ENCODE results near the gene ABTB2. TPM values are rescaled to one million over a fixed set of nuclear protein-coding genes. Genes with fewer than 3 reads are reported as not detected.

The ABTB2 gene
- total RNA-seq, 1 donor from 2014 or later = 0.13 TPM

DNA sequence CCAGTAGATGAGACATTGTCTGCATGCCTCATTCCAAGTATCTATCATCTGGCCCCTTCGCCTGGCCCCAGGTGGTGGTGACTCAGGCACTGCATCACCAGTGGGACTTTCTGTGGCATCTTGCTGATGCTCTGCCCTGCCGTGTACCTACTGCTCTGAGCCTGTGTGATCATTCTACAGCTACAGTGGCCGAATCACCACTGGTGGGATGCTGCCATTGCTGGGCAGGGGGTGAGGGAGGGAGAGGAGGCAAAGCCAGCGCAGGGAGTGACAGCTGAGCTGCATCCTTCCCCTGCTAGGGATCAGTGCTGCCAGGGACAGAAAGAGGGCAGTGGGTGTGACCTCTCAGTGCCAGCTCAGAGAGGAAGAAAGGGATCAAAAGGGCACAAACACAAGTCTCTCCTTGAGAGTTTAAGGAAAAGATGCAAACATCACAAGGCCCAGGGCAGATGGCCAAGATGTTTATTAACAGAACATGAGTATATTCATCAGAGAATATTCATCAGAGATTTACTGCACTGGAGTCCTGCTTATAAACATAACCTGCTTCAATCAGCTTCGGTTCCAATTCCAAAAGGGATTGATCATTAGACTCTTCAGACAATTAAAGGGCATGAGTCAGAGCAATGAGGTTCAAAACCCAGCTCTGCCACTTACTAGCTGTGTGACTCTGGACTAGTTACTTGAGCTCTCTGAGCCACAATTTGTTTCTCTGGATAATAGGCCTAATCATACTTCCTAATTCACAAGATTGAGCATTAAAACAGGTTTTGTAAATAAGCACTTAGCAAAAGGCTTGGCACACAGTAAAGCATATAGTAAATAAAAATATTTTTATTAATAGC lies 142.6 kb downstream of the ABTB2 start:
- no peak for DNase-seq (ENCODE audit: low read depth in 2 of 2)

DNA sequence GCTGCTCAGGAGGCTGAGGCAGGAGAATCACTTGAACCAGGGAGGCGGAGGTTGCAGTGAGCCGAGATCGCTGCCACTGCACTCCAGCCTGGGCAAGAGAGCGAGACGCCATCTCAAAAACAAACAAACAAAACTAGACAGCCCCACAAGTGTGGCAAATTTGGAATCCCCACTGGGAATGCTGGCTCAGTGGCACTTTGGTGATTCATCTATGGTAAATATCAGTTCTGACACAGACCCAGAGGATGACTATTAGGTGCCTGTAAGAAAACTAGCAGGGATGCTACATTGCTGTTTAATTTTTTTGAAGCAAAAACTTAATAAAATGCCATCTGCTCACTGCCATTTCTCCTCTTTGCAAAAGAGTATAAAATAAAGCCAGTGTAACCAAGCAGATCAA lies 144.4 kb downstream of the ABTB2 start:
- no peak for DNase-seq (ENCODE audit: low read depth in 2 of 2)

DNA sequence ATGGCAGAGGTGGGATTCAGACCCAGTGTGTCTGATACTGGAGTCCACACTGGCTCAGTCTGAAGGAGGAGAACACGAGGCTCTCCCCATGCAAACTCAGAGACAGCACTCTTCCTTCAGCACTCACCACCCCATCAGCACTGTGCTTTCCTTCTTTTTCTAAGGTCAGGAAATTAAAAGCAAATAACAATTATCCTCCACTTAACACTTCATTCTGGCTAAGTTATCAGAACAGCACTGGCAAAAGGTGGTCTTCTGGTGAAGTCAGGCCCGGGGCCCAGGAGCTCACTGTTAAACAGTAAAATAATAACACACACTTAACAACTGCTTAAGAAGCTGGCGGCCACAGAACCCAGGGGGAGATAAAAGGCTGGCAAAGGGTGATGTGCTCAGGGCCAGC lies 145.2 kb downstream of the ABTB2 start:
- DNase-seq (ENCODE audit: low read depth in 2 of 2) = no peak

DNA sequence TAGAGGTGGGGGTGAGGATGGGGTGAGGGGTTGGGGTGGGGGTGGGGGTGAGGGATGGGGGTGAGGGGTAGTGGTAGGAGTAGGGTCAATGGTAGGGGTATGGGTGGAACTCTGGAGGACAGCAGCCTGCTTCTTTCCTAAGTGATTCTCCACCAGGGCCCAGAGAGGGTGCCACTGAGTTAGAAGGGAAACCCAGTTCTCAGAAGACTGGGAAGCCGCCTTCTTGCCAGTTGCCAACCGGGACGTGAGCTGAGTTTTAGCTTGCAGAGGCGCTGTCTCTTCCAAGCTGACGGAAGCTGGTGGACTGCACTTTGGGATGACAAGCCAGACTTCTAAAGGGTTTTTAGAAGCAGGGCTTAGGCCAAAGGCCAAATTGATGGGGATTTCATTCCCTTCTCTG lies 148.0 kb downstream of the ABTB2 start:
- no peak for DNase-seq (ENCODE audit: low read depth in 2 of 2)

DNA sequence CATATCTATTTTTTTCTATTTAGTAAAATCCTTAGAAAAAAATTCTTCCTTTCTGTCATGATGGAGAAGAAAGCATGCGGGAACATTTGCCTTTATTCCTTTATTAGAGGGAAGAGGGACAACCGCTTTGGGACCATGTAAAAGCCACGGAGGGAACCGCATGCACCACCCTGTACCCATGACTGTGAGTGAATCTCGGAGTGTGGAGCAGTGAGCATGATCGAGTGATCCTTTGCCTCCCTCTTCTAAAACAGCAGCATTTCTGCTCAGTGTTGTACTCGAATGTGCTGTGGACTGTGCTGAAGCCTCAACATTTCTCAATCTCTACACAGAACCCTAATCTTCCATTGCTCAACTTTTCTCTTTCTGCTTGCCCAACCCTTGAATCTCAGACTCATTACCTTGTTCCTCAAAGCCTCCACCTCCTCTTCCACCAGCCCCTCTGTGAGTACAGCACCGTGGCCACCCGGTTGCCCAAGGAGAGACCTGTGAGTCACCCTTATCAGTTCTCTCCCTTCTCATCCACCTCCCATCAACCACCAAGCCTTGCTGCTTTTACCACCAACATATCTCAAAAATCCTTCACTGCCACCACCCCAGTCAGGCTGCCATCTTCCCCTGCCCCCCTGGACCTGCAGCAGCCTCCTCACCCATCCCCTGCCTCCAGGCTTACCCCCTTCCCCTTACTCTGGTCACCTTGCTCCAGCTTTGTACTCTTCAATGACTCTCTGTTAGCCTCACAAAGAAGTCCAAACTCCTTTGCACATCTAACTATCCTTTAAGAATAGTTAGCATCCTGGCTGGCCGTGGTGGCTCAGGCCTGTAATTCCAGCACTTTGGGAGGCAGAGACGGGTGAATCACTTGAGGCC lies 149.3 kb downstream of the ABTB2 start:
- no peak for DNase-seq (ENCODE audit: low read depth in 2 of 2)

DNA sequence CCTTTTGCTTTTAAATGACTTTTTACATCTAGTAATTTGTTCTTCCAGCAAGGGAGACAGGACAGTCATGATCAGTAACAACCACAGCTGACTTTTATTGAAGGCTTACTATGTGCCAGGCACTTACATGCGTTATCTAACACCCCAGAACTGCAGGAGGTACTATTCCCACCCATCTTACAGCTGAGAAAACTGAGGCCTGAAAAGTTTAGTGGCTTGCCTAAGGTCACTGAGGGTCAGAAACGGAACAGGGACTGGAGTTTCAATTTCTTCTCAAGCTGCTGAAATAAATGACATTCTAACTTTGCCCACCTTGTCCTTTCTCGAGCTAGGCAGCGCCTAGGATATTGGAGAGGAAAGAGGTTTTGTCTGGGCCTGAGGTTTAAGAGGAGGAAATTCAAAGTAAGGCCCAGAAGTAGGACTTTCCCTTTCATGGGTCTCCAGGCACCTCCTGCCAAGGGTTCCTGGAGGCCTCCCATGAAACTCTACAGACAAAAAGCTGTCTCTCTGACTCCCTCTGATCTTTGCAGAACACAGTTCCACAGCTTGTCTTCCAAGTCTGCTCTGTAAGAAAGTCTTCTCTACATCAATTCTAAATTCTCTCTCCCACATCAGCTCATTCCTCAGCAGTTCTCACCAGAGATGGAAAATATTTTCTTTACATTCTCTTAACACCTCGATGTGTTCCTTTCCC lies 150.2 kb downstream of the ABTB2 start:
- no peak for DNase-seq (ENCODE audit: low read depth in 2 of 2)

DNA sequence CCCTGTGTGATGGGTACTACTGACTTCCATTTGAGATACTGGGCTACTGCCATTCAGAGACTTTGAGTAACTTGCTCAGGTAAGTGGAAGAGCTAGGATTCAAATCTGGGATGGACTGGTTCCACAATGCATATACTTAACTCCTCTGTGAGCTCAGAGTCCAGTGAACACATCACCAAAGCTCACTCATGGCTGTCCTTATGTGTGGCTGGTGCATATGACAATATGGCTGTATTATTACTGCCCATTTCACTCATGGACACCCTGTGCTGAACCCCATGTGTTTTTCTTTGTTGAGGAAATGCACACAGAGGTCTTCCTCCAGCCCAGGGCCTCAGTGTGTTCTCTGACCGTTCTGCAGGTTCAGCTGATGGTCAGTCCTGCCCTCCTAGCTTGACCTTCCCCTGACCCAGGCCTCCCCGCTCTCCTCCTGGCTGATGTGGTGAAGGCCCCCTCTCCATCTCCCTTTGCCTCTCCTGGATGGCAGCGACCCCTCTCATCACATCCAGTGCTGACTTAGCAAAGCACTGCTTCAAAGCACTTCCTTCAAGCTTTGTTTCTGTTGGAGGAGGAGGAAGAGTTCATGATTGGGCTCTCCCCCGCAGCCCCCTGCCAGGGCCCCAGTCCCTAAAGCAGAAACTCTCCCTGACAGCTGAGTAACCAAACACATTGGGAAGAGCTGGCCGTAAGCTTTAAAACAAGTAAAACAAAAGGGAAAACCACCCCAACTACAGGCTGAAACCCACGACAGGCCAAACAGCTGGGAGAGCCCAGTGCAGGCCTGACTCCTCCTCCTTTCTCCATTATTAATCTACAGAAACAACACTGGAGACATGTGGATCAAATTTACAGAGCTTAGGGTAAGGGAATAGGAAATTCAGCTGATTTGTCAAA lies 151.2 kb downstream of the ABTB2 start:
- DNase-seq (ENCODE audit: low read depth in 2 of 2) = no peak

DNA sequence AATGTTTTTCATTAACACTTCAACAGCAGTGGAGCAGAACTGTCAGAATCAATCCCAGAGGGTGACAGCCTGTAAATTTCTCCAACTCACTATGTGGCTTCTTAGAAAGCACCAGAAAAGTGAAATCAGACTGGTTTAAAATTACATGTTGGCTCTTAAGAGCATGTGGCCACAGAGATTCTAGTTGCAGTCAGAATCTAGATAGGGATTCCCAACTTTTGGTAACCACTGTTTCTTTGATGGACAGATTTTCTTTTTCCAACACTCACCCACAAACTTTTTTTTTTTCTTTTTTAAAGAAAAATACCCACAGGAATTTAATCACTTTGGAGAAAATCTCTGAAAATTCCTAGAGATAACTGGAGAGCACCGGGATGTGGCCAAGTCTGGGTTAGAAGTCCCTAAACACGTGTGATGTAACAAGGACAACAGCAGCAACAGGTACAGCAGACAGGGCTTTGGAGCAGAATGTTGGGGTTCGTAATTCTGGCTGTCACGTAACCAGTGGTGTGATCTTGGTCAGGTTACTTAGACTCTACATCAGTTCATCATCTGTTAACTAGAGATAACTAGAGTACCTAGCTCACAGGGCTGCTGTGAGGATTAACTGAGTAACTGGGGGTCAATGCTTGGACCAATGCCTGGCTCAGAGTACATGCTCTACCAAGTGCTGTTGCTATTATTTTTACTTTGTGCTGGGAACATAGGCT lies 152.3 kb downstream of the ABTB2 start:
- DNase-seq (ENCODE audit: low read depth in 2 of 2) = no peak

DNA sequence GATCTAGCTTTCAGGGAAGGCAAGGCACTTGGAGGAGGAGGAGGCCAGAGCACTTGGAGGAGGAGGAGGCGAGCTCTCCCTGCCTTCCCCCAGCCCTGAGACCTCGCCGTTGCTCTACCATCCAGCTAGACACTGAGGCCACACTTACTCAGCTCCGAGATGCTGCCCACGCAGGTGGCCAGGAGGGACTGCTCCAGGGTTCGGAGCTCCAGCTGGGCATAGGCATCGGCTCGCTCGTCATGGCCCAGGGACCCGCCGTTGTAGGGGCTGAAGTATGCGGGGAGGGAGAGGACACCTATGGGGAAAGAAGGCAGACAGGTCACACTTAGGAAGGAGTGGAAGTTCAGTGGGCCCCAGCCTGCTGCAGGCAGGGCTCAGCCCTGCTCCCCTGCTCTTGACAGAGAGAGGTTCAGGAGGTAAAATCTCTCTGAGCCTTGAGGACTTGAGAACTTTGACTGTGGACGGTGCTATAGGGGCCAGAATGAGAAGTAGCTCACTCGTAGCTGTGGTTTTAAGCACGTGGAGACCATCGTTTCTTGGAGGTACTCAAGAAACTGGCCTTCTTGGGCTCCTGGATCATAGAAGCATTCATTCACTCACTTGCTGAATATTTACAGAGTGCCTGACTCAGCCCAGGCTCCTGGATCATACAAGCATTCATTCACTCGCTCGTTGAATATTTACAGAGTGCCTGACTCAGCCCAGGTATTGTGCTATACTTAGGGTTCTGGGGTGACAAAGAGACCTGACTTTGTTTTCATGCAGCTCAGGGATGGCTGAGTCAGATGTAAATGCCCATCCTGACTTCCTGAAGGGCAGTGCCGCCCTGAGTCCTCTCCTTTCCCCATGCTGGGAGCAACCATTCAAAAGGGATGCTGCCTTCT lies 153.2 kb downstream of the ABTB2 start:
- peak in 1 of 2 donors; percentile 6 for DNase-seq (ENCODE audit: low read depth in 2 of 2)

DNA sequence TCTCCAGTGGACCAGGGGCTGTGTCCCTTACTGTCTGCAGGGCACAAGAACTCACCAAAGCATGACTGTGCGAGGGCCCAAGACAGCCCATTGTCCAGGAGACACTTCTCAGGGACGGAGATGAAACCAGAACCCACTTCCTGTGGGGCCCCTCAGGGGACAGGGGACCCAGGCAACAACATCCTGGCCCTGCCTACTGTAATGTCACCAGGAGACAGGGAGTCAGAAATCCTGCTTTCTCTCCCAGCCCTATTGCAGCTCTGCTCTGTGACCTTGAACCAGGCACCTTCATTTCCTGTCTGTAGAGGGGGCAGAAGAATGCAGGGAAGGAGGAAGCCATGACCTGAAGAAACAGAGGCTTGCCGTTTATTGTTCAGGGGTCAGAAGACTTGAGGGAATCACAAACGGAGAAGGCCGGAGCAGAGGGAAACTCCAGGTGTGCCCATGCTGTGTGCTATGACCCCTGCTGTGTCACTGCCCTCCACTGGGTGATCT lies 154.4 kb downstream of the ABTB2 start:
- no peak for DNase-seq (ENCODE audit: low read depth in 2 of 2)

DNA sequence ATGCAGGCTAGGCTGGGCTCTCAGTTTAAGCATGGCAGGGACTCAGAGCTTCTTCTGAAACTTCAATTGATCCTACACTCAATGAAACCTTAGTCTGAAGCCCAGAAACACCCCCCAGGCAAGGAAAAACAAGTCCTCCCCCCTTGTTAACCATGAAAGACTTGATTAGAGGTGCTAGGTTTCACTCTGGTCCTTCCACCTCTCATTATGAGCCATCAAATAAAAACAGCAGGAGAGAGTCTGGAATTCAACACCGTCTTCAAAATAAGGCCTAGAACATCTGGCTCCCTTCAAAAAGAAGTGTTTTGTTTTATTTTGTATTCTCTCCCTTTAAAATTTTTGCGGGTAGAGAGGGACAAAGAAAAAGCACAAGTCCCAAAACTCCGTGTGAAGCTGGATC lies 156.7 kb downstream of the ABTB2 start:
- DNase-seq (ENCODE audit: low read depth in 2 of 2) = no peak

DNA sequence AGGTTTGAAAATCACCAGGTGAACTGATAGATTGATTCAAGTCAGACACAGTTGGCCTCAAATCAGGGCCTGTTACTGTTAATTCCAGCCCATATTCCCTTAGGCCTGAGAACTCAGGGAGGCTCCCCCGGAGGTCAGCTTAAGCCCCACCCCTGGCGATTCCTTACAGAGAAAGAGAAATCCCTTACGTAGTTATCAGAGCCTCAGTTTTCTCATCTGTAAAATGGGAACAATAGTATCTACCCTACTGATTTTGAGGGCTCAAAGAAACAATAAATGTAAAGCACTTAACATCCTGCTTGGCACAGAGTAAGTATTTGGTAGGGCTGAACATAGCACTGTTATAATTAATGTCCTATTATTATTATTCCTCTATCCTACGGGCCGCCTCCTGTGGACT lies 158.3 kb downstream of the ABTB2 start:
- no peak for DNase-seq (ENCODE audit: low read depth in 2 of 2)

DNA sequence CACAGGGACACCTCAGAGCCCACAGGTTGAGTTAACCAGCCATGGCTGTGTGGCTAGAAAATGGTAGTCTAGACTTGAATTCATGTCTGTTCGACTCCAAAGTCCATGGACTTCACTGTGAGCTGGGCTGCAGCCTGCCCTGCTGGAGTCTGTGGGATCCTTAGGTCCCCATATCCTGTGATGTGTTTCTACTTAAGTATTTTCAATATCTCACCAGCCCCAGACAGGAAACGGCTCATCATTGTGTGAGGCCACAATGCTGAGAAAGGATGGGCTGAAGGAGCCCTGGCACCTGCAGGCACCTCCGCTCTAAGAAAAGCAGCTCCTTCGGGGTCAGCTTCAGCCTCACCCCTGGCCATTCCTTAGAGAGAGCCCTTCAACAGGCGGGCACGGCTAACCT lies 159.3 kb downstream of the ABTB2 start:
- DNase-seq (ENCODE audit: low read depth in 2 of 2) = no peak

DNA sequence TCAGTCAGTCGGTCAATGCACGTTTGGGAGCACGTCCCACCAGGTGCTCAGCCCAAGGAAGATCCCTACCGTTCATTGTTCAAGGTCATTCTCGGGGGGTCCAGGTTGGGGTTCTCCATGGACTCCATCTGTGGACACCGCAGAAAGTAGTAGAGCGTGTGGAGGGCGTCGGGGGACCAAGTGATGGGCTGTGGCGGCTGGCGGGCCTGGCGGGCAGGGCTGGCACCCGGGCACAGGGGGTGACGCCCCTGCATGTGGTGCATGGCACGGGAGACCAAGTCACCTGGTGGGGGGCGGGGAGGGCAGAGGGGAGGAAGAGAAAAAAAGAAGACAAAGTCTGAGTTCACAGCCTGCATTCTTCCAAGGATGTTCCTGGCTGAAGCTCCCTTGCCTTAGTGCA lies 160.6 kb downstream of the ABTB2 start:
- no peak for DNase-seq (ENCODE audit: low read depth in 2 of 2)

DNA sequence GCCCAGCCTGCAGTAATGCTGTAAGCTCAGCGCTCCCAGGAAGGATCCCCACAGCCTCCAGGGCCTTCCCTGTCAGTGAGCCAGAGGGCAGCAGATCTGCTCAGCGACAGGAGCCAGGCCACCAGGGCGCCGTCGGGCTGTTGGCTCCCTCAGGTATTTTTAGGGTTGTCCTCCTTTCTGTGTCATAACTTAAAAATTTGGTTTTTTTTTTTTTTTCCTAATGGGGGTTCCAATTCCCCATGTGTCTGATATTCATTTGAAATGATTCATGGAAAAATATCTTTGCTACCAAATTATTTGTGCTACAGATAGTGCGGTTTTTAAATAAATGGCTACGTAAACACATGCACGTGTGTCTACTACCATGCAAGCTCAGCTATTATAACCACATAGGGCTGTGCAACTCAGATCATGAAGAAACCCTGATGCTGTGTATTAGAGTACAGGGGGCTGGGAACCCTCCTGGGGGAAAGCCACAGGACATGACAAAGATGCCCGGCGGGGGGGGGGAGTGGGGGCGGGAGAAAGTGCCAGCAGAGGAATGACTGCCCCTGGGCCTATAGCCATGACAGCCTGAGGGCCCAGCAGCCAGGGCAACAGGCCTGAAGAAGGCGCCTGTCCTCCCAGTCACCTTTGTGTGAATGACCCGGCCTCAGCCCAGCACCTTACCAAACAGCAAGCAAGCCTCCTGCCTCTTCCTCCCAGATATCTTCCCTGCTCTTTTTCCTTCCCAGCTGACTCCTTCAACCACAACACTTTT lies 163.1 kb downstream of the ABTB2 start:
- DNase-seq (ENCODE audit: low read depth in 2 of 2) = no peak

DNA sequence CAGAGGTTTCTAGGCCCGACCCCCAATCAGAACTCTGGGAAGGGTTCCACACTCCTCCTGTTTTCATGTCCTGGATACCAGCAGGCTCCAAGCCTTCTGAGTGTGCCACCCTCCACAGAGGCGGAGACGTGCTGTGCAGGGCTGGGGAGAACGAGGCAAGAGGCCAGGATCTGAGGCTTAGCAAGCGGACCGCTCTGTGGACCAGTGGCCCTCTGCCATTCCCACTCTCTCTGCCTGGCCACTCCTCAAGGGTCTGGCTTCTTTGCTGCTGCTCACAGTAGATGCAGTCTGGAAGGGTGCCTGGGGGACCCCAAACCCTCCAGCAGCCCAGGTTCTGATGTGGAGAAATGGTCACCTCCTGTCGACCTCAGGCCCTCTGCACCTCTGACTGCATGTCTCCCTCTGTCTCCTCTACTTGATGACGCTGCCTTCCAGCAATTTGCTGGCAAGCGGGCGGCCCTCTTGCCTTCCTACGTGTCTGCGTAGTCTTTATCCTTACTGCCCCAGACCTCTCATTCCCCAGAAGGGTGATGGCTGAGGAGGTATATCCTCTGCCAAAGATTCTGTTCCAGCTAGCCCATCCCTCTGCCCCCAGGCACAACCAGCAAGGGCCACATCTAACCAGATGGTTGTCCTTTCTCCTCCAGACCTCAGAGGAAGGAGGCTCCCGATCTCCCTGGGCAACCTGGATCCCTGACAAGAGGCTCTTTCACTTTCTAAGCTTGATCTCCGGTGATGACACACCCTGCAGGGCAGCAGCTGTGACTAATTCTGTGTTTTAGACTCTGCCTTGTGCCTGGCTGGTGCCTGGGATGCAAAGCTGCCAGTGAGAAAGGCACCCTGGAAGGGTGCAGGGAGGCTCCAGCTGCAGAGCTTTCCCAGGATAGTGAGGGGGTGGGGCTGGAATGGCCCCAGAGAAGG lies 165.1 kb downstream of the ABTB2 start:
- no peak for DNase-seq (ENCODE audit: low read depth in 2 of 2)

DNA sequence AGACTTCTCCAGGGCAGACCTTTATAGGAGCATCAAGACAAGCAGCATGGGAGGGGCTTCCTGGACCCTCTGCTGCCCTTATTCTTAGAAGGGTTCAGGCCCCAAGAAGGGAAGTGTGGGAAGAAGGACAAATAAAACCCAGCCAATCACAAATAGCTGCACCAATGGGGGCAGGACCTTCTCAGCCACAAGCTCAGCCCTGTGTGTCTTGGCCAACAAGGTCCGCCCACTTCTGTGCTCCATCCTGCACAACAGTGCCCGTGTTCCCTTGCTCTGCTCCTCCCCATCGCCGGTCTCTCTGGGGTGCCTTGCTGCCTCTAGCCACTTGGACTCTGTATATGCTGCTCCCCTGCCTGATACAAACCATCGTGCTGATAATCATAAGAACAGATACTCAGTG lies 166.2 kb downstream of the ABTB2 start:
- DNase-seq (ENCODE audit: low read depth in 2 of 2) = no peak
